ENCODE measurements around the gene LHX4. TPM values are rescaled to one million over a fixed set of nuclear protein-coding genes. Genes with fewer than 3 reads are reported as not detected.

The LHX4 gene
- total RNA-seq, 5 donors from 2014 or later (not counting 1 experiment from before 2014, with no cell fraction given) = 0.03 TPM; not detected in 3

DNA sequence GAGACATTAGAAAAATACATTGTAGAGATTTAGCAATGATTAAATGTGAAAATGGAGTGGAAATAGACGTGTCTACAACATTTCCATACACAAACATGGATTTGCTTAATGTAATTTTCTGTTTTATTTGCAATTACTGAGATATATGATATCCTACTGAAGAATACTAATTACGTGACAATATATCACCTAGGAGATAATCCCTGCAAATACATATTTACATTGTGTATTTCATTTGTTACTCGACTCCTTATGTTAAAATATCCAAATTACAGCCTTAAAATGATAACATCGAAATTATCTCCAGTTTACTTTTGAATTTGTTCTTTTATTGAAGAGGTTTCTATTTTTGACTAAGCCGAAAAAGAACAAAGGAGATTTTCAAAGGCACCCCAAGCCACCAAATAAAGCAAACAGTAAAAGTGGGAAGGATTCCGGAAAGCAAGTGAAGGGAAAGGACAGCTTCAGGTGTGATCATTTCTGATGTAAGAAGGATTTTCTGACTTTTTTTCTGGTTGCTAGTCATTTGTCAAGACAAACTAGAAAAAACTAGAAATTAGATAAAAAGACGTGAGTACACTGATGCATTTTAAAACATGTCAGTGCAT is 7.9 kb downstream of the LHX4 start:
- no CpG with 5 or more reads among the region's 7 CpGs for WGBS (ENCODE audit: insufficient coverage)
- Histone ChIP-seq H3K4me3 (ENCODE audit: control insufficient read depth in 1 of 2, extremely low read depth in 1 of 2, low read length in 1 of 2) (no peak overlapping the region), H3K27ac (ENCODE audit: low read length) (no peak overlapping the region), H3K4me1 (ENCODE audit: control insufficient read depth in 1 of 2, extremely low read depth in 1 of 2, insufficient read depth in 2 of 2, low read length in 2 of 2) (peaks cover 4 to 32% of the 10 kb centered on the region in 2 experiments), H3K27me3 (replicated peaks in 1 of 2; ENCODE audit: control insufficient read depth in 2 of 2, extremely low read depth in 1 of 2, insufficient read depth in 2 of 2, low read length in 1 of 2) (peaks cover 26 to 56% of the 10 kb centered on the region in 2 experiments), H3K9me3 (no peaks in the 10 kb centered on the region), H3K36me3 (ENCODE audit: control insufficient read depth in 2 of 2, extremely low read depth in 1 of 2, insufficient read depth in 1 of 2, low read length in 1 of 2) (no peaks in the 10 kb centered on the region)
- ChIA-PET CTCF (no interaction called here), POLR2A (no interaction called here)
- H3K36me3 Mint-ChIP-seq = no peaks in the 10 kb centered on the region
- no peak for DNase-seq
- H3K27me3 Mint-ChIP-seq = peaks cover 75 to 90% of the 10 kb centered on the region in 2 donors
- no peaks in the 10 kb centered on the region for H3K9me3 Mint-ChIP-seq
- peaks cover 30 to 32% (median 30%) of the 10 kb centered on the region in 3 donors for H3K4me1 Mint-ChIP-seq
- H3K27ac Mint-ChIP-seq = no peak overlapping the region
- ATAC-seq (replicated peaks in 1 of 4) = no peak
- H3K4me3 Mint-ChIP-seq = no peak overlapping the region

- POLR2A ChIA-PET = no interaction called here
- H3K27ac ChIP-seq (ENCODE audit: low read length) = no peak overlapping the region
- no peaks in the 10 kb centered on the region for H3K36me3 ChIP-seq (ENCODE audit: control insufficient read depth in 2 of 2, extremely low read depth in 1 of 2, insufficient read depth in 1 of 2, low read length in 1 of 2)
- Mint-ChIP-seq H3K4me3 (no peak overlapping the region), H3K36me3 (no peaks in the 10 kb centered on the region), H3K27ac (no peak overlapping the region), H3K4me1 (peaks cover 27 to 30% (median 30%) of the 10 kb centered on the region in 3 donors), H3K27me3 (peaks cover 77 to 87% of the 10 kb centered on the region in 2 donors), H3K9me3 (no peaks in the 10 kb centered on the region)
- ATAC-seq (replicated peaks in 1 of 4) = no peak
- no peak for DNase-seq
- WGBS (ENCODE audit: insufficient coverage) = 21% methylated on average over 6 of the region's 7 CpGs
- CTCF ChIA-PET = interaction anchor here in 1 of 2 donors (0.5 kb wide), 1 partner anchor 239 kb away, joined by 4 read pairs; no protein-coding TSS in a partner anchor
- no peak overlapping the region for H3K4me3 ChIP-seq (ENCODE audit: control insufficient read depth in 1 of 2, extremely low read depth in 1 of 2, low read length in 1 of 2)
- H3K27me3 ChIP-seq (replicated peaks in 1 of 2; ENCODE audit: control insufficient read depth in 2 of 2, extremely low read depth in 1 of 2, insufficient read depth in 2 of 2, low read length in 1 of 2) = peaks cover 25 to 54% of the 10 kb centered on the region in 2 experiments
- no peaks in the 10 kb centered on the region for H3K9me3 ChIP-seq
- H3K4me1 ChIP-seq (ENCODE audit: control insufficient read depth in 1 of 2, extremely low read depth in 1 of 2, insufficient read depth in 2 of 2, low read length in 2 of 2) = peaks cover 4 to 25% of the 10 kb centered on the region in 2 experiments
Observed at GRCh38 chr1:180238675-180239074, 8.6 kb downstream of the LHX4 start.

GRCh38 chr1:180239145-180240096 is 9.4 kb downstream of the LHX4 start:
- ATAC-seq (replicated peaks in 1 of 4) (no peak), DNase-seq (no peak)
- no peaks in the 10 kb centered on the region for H3K9me3 Mint-ChIP-seq
- H3K4me1 Mint-ChIP-seq = peaks cover 19 to 24% (median 23%) of the 10 kb centered on the region in 3 donors
- no peak overlapping the region for H3K27ac Mint-ChIP-seq
- no peaks in the 10 kb centered on the region for H3K36me3 Mint-ChIP-seq
- no peaks in the 10 kb centered on the region for H3K36me3 ChIP-seq (ENCODE audit: control insufficient read depth in 2 of 2, extremely low read depth in 1 of 2, insufficient read depth in 1 of 2, low read length in 1 of 2)
- H3K4me1 ChIP-seq (ENCODE audit: control insufficient read depth in 1 of 2, extremely low read depth in 1 of 2, insufficient read depth in 2 of 2, low read length in 2 of 2) = peaks cover 2 to 20% of the 10 kb centered on the region in 2 experiments
- no peaks in the 10 kb centered on the region for H3K9me3 ChIP-seq
- peaks cover 77 to 88% of the 10 kb centered on the region in 2 donors for H3K27me3 Mint-ChIP-seq
- no peak overlapping the region for H3K27ac ChIP-seq (ENCODE audit: low read length)
- H3K27me3 ChIP-seq (replicated peaks in 1 of 2; ENCODE audit: control insufficient read depth in 2 of 2, extremely low read depth in 1 of 2, insufficient read depth in 2 of 2, low read length in 1 of 2) = peaks cover 22 to 54% of the 10 kb centered on the region in 2 experiments
- WGBS (ENCODE audit: insufficient coverage) = 0% methylated on average over 3 of the region's 10 CpGs
- POLR2A ChIA-PET = interaction anchor here in 1 of 2 donors (0.6 kb wide), 1 partner anchor 43 kb away, joined by 3 read pairs; no protein-coding TSS in a partner anchor
- CTCF ChIA-PET = interaction anchor here (0.5 to 0.6 kb wide), 3 partner anchors 62 to 479 kb away, joined by 4 to 9 read pairs (median 5); no protein-coding TSS in a partner anchor
- no peak overlapping the region for H3K4me3 ChIP-seq (ENCODE audit: control insufficient read depth in 1 of 2, extremely low read depth in 1 of 2, low read length in 1 of 2)
- H3K4me3 Mint-ChIP-seq = no peak overlapping the region

GRCh38 chr1:180241716-180242544 is 11.9 kb downstream of the LHX4 start:
- DNase-seq (no peak), ATAC-seq (replicated peaks in 1 of 4) (no peak)
- ChIA-PET CTCF (no interaction called here), POLR2A (no interaction called here)
- no peak overlapping the region for H3K4me3 Mint-ChIP-seq
- no peaks in the 10 kb centered on the region for H3K4me1 ChIP-seq (ENCODE audit: control insufficient read depth in 1 of 2, extremely low read depth in 1 of 2, insufficient read depth in 2 of 2, low read length in 2 of 2)
- no peak overlapping the region for H3K4me3 ChIP-seq (ENCODE audit: control insufficient read depth in 1 of 2, extremely low read depth in 1 of 2, low read length in 1 of 2)
- WGBS (ENCODE audit: insufficient coverage) = 87% methylated on average over 7 of the region's 8 CpGs
- H3K36me3 ChIP-seq (ENCODE audit: control insufficient read depth in 2 of 2, extremely low read depth in 1 of 2, insufficient read depth in 1 of 2, low read length in 1 of 2) = no peaks in the 10 kb centered on the region
- H3K27me3 ChIP-seq (replicated peaks in 1 of 2; ENCODE audit: control insufficient read depth in 2 of 2, extremely low read depth in 1 of 2, insufficient read depth in 2 of 2, low read length in 1 of 2) = peaks cover 22 to 43% of the 10 kb centered on the region in 2 experiments
- H3K27ac ChIP-seq (ENCODE audit: low read length) = no peak overlapping the region
- H3K9me3 ChIP-seq = no peaks in the 10 kb centered on the region
- H3K27me3 Mint-ChIP-seq = peaks cover 68 to 75% of the 10 kb centered on the region in 2 donors
- H3K4me1 Mint-ChIP-seq = peaks cover 0 to 5% (median 2%) of the 10 kb centered on the region in 3 donors
- H3K9me3 Mint-ChIP-seq = no peaks in the 10 kb centered on the region
- H3K27ac Mint-ChIP-seq = no peak overlapping the region
- H3K36me3 Mint-ChIP-seq = no peaks in the 10 kb centered on the region

GRCh38 chr1:180243517-180244221 is 13.6 kb downstream of the LHX4 start:
- H3K4me1 ChIP-seq (ENCODE audit: control insufficient read depth in 1 of 2, extremely low read depth in 1 of 2, insufficient read depth in 2 of 2, low read length in 2 of 2) = no peaks in the 10 kb centered on the region
- no peak for ATAC-seq (replicated peaks in 1 of 4)
- no peaks in the 10 kb centered on the region for H3K9me3 Mint-ChIP-seq
- peaks cover 13 to 48% of the 10 kb centered on the region in 2 experiments for H3K27me3 ChIP-seq (replicated peaks in 1 of 2; ENCODE audit: control insufficient read depth in 2 of 2, extremely low read depth in 1 of 2, insufficient read depth in 2 of 2, low read length in 1 of 2)
- H3K36me3 Mint-ChIP-seq = no peaks in the 10 kb centered on the region
- H3K4me3 ChIP-seq (ENCODE audit: control insufficient read depth in 1 of 2, extremely low read depth in 1 of 2, low read length in 1 of 2) = no peak overlapping the region
- H3K4me3 Mint-ChIP-seq = no peak overlapping the region
- H3K27me3 Mint-ChIP-seq = peaks cover 55 to 62% of the 10 kb centered on the region in 2 donors
- no peaks in the 10 kb centered on the region for H3K36me3 ChIP-seq (ENCODE audit: control insufficient read depth in 2 of 2, extremely low read depth in 1 of 2, insufficient read depth in 1 of 2, low read length in 1 of 2)
- H3K27ac ChIP-seq (ENCODE audit: low read length) = no peak overlapping the region
- no peaks in the 10 kb centered on the region for H3K4me1 Mint-ChIP-seq
- DNase-seq = no peak
- no peaks in the 10 kb centered on the region for H3K9me3 ChIP-seq
- WGBS (ENCODE audit: insufficient coverage) = 100% methylated on average over 3 of the region's 11 CpGs
- ChIA-PET POLR2A (no interaction called here), CTCF (no interaction called here)
- no peak overlapping the region for H3K27ac Mint-ChIP-seq
